Astrocyte of the spinal cord (primary cell): ENCODE measurements around the gene SCN4A.

Experiments
- DNase-seq: peaks from one replicate; pipeline ENCODE4 v3.0.0; 2011; ENCODE audit warnings: low read depth, low spot score
- H3K4me3 ChIP-seq: 2 replicates; pipeline ENCODE4 v1.5.1; 2011; ENCODE audit warnings: low read depth, mild to moderate bottlenecking, low read length, moderate library complexity
- CTCF ChIP-seq: IDR thresholded peaks from 2 replicates; pipeline ENCODE4 v1.5.1; 2012; ENCODE audit warnings: low read depth, mild to moderate bottlenecking, low read length, inconsistent platforms
- in situ Hi-C: cut with HindIII; loops from 2 replicates; pipeline ENCODE4 v1.10.0; 2017; ENCODE audit warnings: low sequenced_read_pairs

The SCN4A gene

DNA sequence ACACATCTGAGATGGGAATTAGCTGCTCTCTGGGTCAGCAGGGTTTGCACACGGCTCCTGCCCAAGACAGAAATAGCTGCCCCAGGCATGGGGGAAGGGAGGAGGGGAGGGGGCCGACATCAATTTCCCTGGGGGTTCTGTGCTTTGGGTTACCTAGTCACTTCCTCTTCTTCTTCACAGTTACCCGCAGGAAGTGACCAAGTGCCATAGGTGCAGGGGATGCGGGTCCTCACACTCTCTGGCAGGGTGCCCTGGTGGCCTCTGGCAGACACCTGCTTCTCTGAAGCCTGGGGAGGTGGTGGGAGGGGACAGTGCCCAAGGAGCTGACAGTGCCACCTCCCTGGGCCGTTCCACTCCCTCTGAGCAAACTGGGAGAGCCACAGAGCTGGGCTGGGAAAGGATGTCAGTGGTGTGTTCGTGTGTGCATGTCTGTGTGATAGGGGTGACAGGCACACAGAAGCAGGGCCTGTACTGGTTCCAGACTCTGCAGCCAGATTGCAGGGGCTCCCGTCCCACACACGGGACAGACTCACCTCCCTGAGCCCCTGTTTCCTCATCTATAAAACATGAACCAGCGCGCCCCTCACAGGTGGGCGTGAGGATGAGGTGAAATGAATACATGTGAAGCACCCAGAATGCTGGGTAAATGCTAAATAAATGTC lies 18.2 kb downstream of the SCN4A start:
- no peak for TF ChIP-seq CTCF
- no peak overlapping the region for H3K4me3 ChIP-seq
- in situ Hi-C loops: no loop called here
- no peak for DNase-seq

DNA sequence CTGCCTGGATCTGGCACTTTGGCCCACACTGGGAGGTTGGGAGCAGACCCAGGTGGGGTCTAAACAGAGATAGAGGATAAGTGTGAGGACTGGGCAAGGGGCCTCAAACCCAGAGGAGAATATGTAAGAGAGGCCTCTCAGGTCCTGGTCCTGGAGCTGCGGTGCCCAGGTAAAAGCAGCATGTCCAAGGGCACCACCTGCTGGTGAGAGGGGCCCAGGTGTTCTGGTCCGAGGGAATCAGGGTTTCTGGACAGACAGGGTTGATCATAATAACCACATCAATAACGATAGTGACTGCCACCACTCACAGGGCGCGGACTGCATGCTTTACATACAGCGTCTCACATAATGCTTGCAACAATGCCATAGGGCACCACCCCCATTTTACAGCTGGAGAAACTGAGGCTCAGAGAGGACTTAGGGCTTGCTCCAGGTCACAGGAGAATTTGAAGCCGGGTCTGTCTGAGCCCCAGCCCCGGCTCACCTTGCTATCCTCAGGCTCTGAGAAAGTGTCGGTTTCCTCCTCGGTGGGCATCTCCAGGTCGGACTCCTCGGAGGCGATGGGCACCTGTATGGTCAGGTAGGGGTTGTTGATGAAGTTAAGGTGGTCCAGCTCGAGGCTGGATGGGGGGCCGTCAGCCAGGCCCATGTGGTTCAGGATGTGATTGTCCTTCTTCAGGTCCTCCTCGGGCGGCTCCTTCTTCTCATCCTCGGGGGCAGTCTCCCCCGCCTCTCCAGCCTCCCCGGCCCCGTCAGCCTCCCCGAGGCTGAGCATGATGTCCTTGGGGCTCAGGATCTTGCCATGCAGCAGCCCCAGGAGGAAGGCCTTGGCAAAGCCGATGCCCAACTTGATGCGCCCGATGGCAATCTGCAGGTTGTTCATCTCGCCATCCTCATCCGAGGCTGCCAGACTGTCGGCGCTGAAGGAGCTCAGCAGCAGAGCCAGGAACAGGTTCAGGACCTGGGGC lies 21.5 kb downstream of the SCN4A start:
- H3K4me3 ChIP-seq: no peak overlapping the region
- no peak for DNase-seq
- in situ Hi-C loops: no loop called here
- TF ChIP-seq CTCF: peak; percentile 36

DNA sequence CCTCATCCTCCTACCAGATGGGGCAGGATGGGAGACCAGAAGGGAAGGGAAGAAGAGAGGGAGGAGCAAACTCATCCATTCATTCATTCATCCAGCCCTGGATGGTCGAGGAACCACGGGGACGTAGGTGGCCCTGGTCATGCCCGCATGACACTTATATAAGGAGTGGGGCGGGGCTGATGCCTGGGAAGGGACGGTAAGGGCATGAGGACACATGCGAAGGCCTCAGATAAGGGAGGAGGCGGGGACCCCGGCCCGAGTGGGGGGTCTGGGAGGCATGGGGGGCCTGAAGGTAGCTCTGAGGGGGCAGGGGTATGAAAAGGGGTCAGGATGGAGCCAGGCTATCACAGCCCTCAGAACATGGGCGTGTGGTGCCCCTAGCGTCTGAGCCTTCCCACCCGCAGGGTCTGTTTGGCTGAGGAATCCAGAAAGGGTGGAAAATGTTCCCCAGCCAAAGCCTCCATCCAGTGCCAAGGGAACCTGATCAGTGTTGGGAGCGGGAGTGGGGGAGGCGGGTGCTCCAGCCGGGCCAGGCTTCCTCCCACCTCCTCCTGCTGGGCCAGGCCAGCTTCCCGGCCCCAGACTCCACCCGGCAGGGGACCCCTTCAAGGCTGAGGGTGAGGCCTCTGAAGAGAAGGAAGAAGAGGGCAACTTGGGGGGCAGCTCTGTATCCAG lies 23.0 kb downstream of the SCN4A start:
- H3K4me3 ChIP-seq: no peak overlapping the region
- TF ChIP-seq CTCF: no peak
- in situ Hi-C loops: no loop called here
- DNase-seq: no peak

GRCh38 chr17:63948521-63948920 lies 24.2 kb downstream of the SCN4A start:
- no peak for DNase-seq
- no peak for TF ChIP-seq CTCF
- in situ Hi-C loops: no loop called here
- no peak overlapping the region for H3K4me3 ChIP-seq

DNA sequence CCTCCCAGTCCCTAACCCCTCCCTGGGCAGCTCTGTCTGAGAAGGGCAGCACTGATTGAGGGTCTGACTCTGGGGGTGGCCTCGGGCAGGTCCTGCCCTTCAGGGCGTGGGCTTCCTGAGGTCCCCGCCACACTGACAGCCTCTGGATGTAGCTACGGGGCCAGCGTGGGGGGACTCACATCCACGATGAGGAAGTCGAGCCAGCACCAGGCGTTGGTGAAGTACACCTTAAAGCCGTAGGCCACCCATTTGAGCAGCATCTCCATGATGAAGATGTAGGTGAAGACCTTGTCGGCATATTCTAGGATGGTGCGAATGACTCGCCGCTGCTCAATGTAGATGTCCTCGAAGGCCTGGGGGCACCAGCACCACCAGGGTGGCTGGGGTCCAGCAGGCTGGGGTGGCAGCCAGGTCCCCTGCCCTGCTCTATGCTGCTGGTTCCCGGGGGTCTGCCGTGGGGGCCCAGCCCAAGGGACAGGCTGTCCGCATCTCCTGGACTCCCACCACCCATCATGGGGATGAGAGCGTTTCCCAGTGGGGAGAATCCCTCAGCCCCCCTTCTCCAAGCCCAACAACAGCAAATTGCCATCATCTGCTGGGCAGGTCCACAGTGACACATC lies 24.9 kb downstream of the SCN4A start:
- no peak for TF ChIP-seq CTCF
- H3K4me3 ChIP-seq: no peak overlapping the region
- in situ Hi-C loops: no loop called here
- DNase-seq: no peak
